Vagina (tissue), 2 donors: Measurements from ENCODE around the gene ALDH3B2. TPM values are rescaled to one million over a fixed set of nuclear protein-coding genes. Genes with fewer than 3 reads are reported as not detected.

Experiments
- DNase-seq, 2 donors: peaks; one replicate each; pipeline ENCODE4 v3.0.0-alpha.2; 2017; ENCODE audit errors: extremely low spot score in 2 of 2
- H3K27ac ChIP-seq: fragments of 200-600 bp; sonication (generic); one replicate; pipeline ENCODE4 v1.5.1; 2019
- H3K27me3 ChIP-seq: fragments of 200-600 bp; sonication (generic); one replicate; pipeline ENCODE4 v1.5.1; 2019
- H3K36me3 ChIP-seq, 2 donors: fragments of 200-600 bp; sonication (generic); one replicate each; pipeline ENCODE4 v1.5.1; 2017 to 2019
- H3K4me1 ChIP-seq: fragments of 200-600 bp; sonication (generic); one replicate; pipeline ENCODE4 v1.5.1; 2019
- H3K4me3 ChIP-seq, 2 donors: fragments of 200-600 bp; sonication (generic); 1 replicate in 1 of 2; 2 replicates in 1 of 2; pipeline ENCODE4 v1.5.1; 2016 to 2019
- H3K9me3 ChIP-seq: fragments of 200-600 bp; sonication (generic); one replicate; pipeline ENCODE4 v1.5.1; 2019
- POLR2A ChIP-seq, 2 donors: fragments of 450-650 bp; IDR thresholded peaks; one replicate each; pipeline ENCODE4 v1.6.1; 2017; ENCODE audit warnings: antibody characterized with exemption in 2 of 2, mild to moderate bottlenecking in 2 of 2, moderate library complexity in 2 of 2
- POLR2AphosphoS5 ChIP-seq, 2 donors: sonication (generic); formaldehyde crosslinking; IDR thresholded peaks; one replicate each; pipeline ENCODE4 v1.9.0; 2017; ENCODE audit warnings: antibody characterized with exemption in 2 of 2, mild to moderate bottlenecking in 2 of 2, low read depth in 1 of 2; ENCODE audit not compliant: insufficient read depth in 1 of 2
- intact Hi-C: fragments of 100-400 bp; cut with DNase I; formaldehyde crosslinking; loops from one replicate; pipeline ENCODE4 v1.15.1; 2023
- total RNA-seq: library from RNA; depleted of rRNA; stranded (reverse); fragments of >200 nt; gene quantifications from one replicate; pipeline ENCODE4 v1.2.3, GENCODE V29; 2016
- TF ChIP-seq, protein P1 (sequence below), 3 experiments: fragments of 450-650 bp in 2 of 3; fragments of 200-600 bp in 1 of 3; sonication (generic) in 1 of 3; IDR thresholded peaks; one replicate each; pipeline ENCODE4 v1.5.1; 2017 to 2019; ENCODE audit warnings: antibody characterized with exemption in 3 of 3, mild to moderate bottlenecking in 2 of 3, moderate library complexity in 2 of 3

ALDH3B2 gene
- total RNA-seq, 1 donor from 2014 or later: 19.9 TPM

DNA sequence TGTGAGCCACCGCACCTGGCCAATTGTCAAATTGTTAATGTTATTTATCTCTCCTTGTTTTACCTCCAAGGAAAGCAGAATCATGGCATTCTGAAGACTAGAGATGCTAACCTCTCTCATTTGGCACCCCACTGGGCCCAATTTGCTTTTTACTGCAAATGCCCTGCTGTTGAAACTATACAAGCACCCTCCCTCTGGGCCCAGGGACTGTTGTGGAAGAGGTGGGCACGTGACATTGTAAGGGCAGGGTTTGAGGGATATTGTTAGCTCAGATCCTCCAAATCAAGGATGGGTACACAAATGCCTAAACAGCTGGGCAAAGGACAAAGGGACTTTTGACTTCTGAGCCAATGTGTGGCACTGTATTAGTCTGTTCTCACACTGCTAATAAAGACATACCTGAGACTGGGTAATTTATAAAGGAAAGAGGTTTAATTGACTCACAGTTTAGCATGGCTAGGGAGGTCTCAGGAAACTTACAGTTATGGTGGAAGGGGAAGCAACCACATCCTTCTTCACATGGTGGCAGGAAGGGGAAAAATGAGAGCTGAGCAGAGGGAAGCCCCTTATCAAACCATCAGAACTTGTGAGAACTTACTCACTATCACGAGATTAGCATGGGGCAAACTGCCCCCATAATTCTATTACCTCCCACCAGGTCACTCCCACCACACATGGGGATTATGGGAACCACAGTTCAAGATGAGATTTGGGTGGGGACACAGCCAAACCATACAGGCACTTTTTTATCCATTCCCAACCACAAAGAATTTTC lies 6.5 kb upstream of the ALDH3B2 start:
- intact Hi-C loops: no loop called here
- Histone ChIP-seq H3K4me1 (peaks cover 19% of the 10 kb centered on the region), H3K27me3 (no peaks in the 10 kb centered on the region), H3K36me3 (no peaks in the 10 kb centered on the region), H3K4me3 (no peak overlapping the region), H3K27ac (no peak overlapping the region), H3K9me3 (no peaks in the 10 kb centered on the region)
- DNase-seq: no peak
- no peak for TF ChIP-seq POLR2A (IDR thresholded peaks at IDR 0.05)
- TF ChIP-seq, protein P1, sequence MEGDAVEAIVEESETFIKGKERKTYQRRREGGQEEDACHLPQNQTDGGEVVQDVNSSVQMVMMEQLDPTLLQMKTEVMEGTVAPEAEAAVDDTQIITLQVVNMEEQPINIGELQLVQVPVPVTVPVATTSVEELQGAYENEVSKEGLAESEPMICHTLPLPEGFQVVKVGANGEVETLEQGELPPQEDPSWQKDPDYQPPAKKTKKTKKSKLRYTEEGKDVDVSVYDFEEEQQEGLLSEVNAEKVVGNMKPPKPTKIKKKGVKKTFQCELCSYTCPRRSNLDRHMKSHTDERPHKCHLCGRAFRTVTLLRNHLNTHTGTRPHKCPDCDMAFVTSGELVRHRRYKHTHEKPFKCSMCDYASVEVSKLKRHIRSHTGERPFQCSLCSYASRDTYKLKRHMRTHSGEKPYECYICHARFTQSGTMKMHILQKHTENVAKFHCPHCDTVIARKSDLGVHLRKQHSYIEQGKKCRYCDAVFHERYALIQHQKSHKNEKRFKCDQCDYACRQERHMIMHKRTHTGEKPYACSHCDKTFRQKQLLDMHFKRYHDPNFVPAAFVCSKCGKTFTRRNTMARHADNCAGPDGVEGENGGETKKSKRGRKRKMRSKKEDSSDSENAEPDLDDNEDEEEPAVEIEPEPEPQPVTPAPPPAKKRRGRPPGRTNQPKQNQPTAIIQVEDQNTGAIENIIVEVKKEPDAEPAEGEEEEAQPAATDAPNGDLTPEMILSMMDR (IDR thresholded peaks at IDR 0.05): no peak
- no peak for TF ChIP-seq POLR2AphosphoS5 (IDR thresholded peaks at IDR 0.05; ENCODE audit: insufficient read depth in 1 of 2, low read depth in 1 of 2)

DNA sequence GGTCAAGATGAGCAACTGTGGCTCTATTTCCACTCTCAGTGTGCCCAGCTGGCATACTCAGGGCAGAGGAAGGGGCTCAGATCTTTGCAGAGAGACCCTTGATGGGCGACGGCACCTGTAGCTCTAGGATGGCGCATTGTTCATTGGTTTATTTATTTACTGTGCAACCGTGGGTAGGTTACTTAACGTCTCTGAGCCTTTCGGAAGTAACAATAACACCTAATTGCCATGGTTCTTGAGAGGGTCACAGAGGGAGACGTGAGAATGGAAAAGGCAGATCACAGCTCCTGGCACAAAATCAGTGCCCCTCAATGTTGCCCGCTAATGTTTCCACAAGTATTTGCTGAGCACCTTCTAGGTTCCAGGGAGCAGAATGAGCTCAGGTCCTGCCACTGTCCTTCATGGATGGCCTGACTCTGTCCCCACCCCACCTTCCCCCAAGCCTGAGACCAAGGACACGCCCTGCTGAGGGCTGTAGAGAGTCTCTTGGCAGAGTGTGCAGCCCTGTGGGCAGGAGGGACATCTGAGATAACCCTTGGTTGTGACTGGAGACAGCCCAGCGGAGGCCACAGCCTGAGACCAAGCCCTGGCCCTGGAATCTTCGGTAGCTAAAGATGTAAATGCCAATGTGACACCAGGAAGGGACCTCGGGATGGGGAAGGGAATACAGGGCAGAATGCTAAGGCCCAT lies 780 bp upstream of the ALDH3B2 start:
- TF ChIP-seq POLR2AphosphoS5 (IDR thresholded peaks at IDR 0.05; ENCODE audit: insufficient read depth in 1 of 2, low read depth in 1 of 2) (no peak), POLR2A (IDR thresholded peaks at IDR 0.05) (no peak)
- TF ChIP-seq, protein P1 (IDR thresholded peaks at IDR 0.05): no peak
- no peak for DNase-seq
- H3K9me3 ChIP-seq: no peaks in the 10 kb centered on the region
- intact Hi-C loops: no loop called here
- H3K36me3 ChIP-seq: no peaks in the 10 kb centered on the region
- peak overlapping the region; percentile 30 for H3K27ac ChIP-seq
- no peaks in the 10 kb centered on the region for H3K4me1 ChIP-seq
- H3K27me3 ChIP-seq: no peaks in the 10 kb centered on the region
- H3K4me3 ChIP-seq: no peak overlapping the region

DNA sequence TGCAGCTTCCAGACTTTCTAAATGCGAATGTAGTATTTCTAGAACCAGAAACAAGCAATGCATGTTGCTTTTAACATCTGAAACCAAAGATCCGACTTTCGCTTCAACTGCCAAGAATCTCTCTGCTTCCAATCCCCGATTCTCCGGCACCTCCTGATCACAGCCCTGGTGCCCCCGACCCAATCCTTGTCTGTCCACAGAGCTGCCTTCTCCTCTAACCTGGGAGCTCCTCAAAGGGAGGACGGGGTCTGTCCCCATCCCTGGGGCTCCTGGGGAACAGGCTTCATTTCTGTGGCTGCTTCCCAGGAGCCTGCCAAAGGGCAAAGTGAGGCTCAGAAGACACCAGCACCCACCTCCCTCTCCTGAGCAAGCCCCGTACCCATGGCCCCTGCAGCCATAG lies 521 bp downstream of the ALDH3B2 start:
- no peaks in the 10 kb centered on the region for H3K4me1 ChIP-seq
- H3K4me3 ChIP-seq: peak overlapping the region in 1 of 2 donors; percentile 20
- no peaks in the 10 kb centered on the region for H3K27me3 ChIP-seq
- no peak for DNase-seq
- no peak overlapping the region for H3K27ac ChIP-seq
- no peaks in the 10 kb centered on the region for H3K9me3 ChIP-seq
- intact Hi-C loops: no loop called here
- H3K36me3 ChIP-seq: no peaks in the 10 kb centered on the region
- TF ChIP-seq POLR2AphosphoS5 (IDR thresholded peaks at IDR 0.05; ENCODE audit: insufficient read depth in 1 of 2, low read depth in 1 of 2) (no peak), POLR2A (IDR thresholded peaks at IDR 0.05) (no peak)
- TF ChIP-seq, protein P1 (IDR thresholded peaks at IDR 0.05): no peak

DNA sequence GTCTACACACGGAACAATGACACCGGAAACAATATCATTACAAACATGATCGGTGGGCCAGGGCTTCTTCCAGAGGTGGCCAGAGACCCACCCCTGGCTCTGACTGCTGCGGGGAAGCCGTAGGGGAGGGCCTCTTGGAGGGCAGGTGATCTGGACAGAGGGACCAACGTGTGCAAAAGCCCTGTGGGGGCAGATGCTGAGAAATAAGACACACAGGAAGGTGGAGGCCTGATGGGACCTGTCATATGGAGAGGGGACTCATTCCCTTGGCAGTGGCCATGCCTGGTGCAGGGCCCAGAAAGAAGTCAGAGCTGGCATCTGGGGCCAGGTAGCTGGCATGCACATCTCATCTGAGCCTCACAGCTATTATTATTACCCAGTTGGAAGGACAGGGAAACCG lies 1.1 kb downstream of the ALDH3B2 start:
- intact Hi-C loops: no loop called here
- peak overlapping the region in 1 of 2 donors; percentile 20 for H3K4me3 ChIP-seq
- DNase-seq: peak in 1 of 2 donors; percentile 62
- no peaks in the 10 kb centered on the region for H3K27me3 ChIP-seq
- TF ChIP-seq POLR2A (IDR thresholded peaks at IDR 0.05): no peak
- H3K27ac ChIP-seq: no peak overlapping the region
- H3K36me3 ChIP-seq: no peaks in the 10 kb centered on the region
- no peaks in the 10 kb centered on the region for H3K4me1 ChIP-seq
- H3K9me3 ChIP-seq: no peaks in the 10 kb centered on the region

DNA sequence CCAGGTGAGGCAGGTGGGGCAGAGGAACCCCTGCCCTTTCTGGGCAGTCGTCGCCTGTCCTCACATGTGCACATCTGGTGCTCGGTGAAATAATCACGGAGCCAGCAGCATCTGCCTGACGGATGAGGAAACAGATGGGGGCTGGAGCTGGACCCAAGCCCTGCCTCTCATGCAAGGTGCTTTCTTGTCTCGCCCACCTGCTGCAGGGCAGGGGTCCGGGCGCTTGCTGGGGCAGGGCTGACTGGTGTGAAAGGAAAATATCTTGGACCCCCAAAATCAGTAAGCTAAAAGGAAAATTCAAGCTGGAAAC lies 3.3 kb downstream of the ALDH3B2 start:
- intact Hi-C loops: no loop called here
- H3K36me3 ChIP-seq: no peaks in the 10 kb centered on the region
- DNase-seq: peak in 1 of 2 donors; percentile 77
- no peaks in the 10 kb centered on the region for H3K4me1 ChIP-seq
- no peaks in the 10 kb centered on the region for H3K9me3 ChIP-seq
- no peak for TF ChIP-seq POLR2A (IDR thresholded peaks at IDR 0.05)
- TF ChIP-seq, protein P1 (IDR thresholded peaks at IDR 0.05): no peak
- no peak for TF ChIP-seq POLR2AphosphoS5 (IDR thresholded peaks at IDR 0.05; ENCODE audit: insufficient read depth in 1 of 2, low read depth in 1 of 2)
- H3K4me3 ChIP-seq: no peak overlapping the region
- H3K27ac ChIP-seq: no peak overlapping the region
- H3K27me3 ChIP-seq: no peaks in the 10 kb centered on the region
